HL-60/S4 (cell line): ENCODE data around the gene EHMT1.
"Not testable (repeated sequence)": the region's sequence is repeated elsewhere in the genome, so short reads cannot be mapped to it uniquely, and the experiment has no call there.

Source experiments
- in situ Hi-C: fragments of 300-500 bp; cut with MboI; formaldehyde crosslinking; loops from 2 replicates; pipeline ENCODE4 v1.14.3; 2022; ENCODE audit warnings: low sequenced_read_pairs

EHMT1 gene

GRCh38 chr9:137734181-137734580 lies 115.4 kb downstream of the EHMT1 start:
- in situ Hi-C loops, result no loop called here

DNA sequence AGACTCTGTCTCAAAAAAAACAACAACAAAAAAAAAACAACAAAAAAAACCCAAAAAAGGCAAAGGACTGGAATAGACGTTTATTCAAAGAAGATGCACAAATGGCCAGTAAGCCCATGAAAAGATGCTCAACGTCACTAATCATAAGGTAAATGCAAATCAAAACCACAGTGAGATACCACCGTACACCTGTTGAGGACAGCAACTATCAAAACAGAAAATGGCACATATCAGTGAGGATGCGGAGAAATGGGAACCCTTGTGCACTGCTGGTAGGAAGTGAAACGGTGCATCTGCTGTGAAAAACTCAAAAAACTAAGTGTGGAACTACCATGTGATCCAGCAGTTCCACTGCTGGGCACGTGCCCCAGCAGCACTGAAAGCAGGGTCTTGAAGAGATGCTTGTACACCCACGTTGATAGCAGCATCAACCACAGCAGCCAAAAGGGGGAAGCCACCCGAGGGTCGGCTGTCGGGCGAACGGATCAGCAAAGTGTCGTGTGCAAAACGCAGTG lies 119.4 kb downstream of the EHMT1 start:
- in situ Hi-C loops, result not testable (repeated sequence)

- in situ Hi-C loops, result no loop called here
Observed at GRCh38 chr9:137738703-137739102, 119.9 kb downstream of the EHMT1 start.

GRCh38 chr9:137739371-137740309 lies 120.8 kb downstream of the EHMT1 start:
- in situ Hi-C loops, result no loop called here

- in situ Hi-C loops, result no loop called here
Observed at GRCh38 chr9:137740312-137740711, 121.5 kb downstream of the EHMT1 start.

DNA sequence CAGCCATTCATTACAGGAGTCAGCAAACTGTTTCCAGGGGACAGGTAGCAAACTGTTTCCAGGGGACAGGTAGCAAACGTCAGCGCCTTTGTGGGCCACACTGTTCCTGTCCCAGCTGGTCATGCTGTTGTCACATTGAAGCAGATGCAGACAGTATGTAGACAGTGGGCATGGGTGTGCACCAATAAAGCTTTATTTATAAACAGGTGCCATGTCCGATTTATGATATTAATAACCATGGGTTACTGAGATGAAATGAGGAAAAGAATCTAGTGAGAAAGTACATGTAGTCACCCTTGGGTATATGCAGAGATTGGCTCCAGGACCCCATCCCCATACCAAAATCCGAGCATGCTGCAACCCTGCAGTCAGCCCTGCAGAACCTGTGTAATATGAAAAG lies 122.5 kb downstream of the EHMT1 start:
- in situ Hi-C loops, result no loop called here

DNA sequence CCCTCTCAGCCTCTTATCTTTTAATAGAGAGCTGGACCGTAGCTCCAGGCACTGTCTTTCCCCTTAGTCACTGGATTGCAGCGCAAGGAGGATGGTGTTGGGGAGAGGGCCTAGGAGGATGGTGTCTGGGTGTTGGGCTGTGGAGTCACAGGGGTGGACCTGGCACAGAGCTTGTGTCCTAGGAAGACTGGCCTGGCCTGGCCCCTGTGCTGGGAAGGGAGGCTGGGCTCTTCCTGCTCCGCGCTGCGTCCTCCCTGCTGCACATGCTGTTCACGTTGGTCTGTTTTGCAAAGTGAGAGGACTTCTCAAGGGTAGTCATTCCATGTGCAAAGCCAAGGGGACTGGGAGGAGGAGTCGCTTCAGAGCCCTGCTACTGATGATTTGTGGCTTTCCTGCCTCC lies 123.9 kb downstream of the EHMT1 start:
- in situ Hi-C loops, result no loop called here

DNA sequence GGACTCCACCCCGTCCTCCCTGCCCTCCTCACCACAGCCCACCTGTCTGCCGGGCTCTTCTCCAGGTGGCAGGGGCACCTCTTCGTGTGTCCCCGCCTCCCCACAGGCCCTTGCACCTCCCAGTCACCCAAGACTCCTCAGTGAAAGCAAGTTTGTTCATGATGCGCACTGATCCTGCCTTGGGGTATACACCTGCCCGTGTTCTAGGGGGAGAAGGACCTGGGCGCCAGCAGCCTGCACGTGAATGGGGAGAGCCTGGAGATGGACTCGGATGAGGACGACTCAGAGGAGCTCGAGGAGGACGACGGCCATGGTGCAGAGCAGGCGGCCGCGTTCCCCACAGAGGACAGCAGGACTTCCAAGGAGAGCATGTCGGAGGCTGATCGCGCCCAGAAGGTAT lies 124.9 kb downstream of the EHMT1 start:
- in situ Hi-C loops, result no loop called here

- in situ Hi-C loops, result no loop called here
Observed at GRCh38 chr9:137744632-137745183, 125.9 kb downstream of the EHMT1 start.

- in situ Hi-C loops, result no loop called here
Observed at GRCh38 chr9:137745541-137745991, 126.8 kb downstream of the EHMT1 start.

GRCh38 chr9:137748311-137748710 lies 129.5 kb downstream of the EHMT1 start:
- in situ Hi-C loops, result no loop called here

GRCh38 chr9:137748741-137749140 lies 129.9 kb downstream of the EHMT1 start:
- in situ Hi-C loops, result no loop called here

DNA sequence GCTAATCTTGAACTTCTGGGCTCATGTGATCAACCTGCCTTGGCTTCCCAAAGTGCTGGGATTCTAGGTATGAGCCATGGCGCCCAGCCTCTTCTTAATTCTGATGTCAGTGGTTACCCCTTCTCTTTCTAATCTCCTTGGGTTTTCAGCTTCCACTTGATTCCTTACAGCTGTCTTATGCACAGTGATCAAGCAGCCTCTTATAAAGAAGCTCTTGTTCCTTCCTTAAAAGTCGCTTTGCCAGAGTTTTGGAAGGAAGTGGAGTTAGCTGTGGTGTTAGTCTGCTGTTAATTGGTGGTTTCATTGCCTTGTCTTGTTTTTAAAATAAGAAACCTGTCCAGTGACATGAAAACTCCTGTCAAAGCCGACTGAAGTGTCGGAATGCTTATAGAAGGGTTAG lies 130.7 kb downstream of the EHMT1 start:
- in situ Hi-C loops, result no loop called here

DNA sequence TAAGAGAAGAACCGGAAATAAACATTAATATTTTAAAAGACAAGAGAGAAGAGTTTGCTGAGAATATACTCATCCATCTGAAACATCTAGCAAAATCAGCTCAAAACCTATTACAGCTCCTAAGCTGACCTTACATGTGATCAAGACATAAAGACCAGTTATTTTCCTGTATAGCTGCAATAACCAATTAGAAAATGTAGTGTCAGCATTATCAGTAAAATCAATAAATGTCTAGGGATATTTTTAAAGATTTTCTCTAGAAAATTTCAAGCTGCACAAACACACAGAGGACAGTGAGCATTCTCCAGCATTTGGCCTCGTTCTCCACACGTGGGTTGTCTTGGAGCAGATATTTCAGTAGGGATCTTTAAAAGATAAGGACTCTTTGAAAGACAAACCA lies 131.2 kb downstream of the EHMT1 start:
- in situ Hi-C loops, result no loop called here

DNA sequence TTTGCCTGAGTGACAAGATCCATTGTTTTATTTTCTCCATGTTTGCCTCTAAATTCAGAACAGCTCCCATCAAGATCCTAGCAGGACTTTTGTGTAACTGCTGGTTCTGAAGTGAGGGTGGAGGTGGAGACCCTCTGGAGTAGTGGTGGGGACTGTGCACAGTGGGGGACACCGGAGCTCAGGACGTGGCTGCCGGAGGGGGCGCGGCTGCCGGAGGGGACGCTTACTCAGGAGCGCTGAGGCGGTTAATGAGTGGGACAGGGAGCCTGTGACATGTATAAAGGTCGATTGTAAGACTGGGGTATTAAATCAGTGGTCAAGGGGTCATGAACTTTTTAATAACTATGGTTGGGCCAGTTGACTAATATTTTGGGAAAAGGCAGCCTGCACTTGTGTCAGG lies 131.8 kb downstream of the EHMT1 start:
- in situ Hi-C loops, result no loop called here

- in situ Hi-C loops, result no loop called here
Observed at GRCh38 chr9:137751616-137752015, 132.8 kb downstream of the EHMT1 start.

- in situ Hi-C loops, result no loop called here
Observed at GRCh38 chr9:137752426-137752825, 133.6 kb downstream of the EHMT1 start.

- in situ Hi-C loops, result no loop called here
Observed at GRCh38 chr9:137753192-137753765, 134.5 kb downstream of the EHMT1 start.

DNA sequence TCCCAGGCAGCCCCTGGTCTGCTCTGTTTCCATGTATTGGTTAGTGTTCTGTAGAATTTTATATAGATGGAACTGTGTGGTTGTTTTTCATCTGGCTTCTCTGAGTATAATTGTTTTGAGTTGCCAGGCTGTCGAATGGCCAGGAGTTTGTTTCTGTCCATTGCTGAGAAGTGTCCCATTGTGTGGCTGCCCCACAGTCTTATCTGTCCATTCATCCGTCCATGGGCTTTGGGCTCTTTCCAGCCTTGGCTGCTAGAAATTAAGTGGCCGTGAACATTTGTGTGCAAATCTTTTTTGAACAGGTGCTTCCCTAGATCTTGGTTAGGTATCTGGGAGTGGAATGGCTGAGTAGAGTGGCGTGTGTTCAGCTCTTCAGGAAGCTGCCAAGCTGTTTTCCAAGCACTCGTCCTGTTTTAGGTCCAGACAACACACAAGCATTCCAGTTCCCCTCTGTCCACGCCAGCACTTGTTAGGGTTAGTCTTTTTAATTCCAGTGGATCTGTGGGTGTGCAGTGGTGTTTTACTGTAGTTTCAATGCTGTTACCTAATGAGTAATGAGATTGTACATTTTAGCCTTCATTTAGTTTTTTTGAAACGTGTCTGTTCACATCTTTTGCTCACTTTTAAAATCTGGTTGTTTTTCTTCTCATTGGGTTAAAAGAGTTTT lies 136.6 kb downstream of the EHMT1 start:
- in situ Hi-C loops, result no loop called here

DNA sequence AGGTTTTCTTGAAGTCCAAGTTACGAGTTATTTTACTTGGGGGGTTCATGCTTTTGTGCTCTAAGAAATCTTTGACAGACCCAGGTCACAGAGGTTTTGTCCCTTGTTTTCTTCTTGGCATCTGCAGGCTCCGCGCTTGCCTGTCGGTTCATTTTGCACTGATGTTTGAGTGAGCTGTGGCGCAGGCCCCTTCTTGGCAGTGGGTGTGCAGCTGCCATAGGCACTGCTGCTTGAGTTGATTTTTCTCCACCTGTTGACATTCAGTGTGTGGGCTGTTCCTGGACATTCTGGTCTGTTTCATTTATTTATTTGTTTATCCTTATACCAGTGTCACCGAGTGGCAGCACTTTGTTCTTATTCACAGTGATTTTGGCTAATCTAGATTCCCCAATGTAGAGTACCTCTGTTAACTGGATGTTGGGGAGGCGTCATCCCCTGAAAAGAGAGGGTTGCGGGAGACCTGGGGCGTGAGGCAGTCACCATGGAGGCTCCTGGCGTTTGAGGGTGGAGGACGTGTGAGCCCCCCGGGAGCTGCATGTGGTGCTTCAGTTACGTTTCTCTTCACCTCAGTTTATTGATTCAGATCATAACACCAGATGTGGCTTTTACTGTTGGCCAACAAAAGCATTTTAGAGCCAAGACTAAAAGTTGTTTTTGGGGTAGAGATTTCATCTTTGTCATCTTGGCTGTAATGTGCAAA lies 137.4 kb downstream of the EHMT1 start:
- in situ Hi-C loops, result no loop called here

GRCh38 chr9:137757139-137757538 lies 138.3 kb downstream of the EHMT1 start:
- in situ Hi-C loops, result no loop called here
